ENCODE data around the gene KLK13. TPM values are rescaled to one million over a fixed set of nuclear protein-coding genes. Genes with fewer than 3 reads are reported as not detected.

Gene KLK13
- total RNA-seq, 1 experiment from 2014 or later, result not detected

DNA sequence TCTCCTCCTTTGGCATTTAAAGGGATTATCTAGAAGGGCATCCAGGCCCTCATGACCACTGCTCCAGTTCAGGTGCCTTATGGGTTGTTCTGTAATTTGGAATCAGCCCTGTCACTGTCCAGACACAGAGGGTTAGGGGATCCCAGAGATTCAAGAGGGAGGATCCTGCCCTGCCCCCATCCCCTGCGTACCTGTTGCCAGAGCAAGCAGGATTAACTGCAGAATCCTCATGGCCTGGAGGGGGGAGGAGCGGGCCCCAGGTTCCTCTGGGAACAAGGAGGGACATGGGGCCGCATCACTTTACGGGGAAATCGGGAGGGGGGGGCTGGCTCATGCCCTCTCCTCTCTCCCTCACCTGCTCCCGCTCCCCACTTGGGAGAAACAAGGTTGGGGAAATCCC, 39.5 kb downstream of the KLK13 start:
- no peak overlapping the region for H3K4me3 ChIP-seq (ENCODE audit: low read depth, low read length, poor library complexity, severe bottlenecking)
- H3K27ac ChIP-seq (ENCODE audit: low read depth, low read length, poor library complexity, severe bottlenecking), result no peak overlapping the region
- H3K9me3 ChIP-seq (ENCODE audit: low read depth, low read length, poor library complexity, severe bottlenecking), result no peaks in the 10 kb centered on the region
- intact Hi-C loops (cut with micrococcal nuclease; ENCODE audit: unreplicated experiment), result no loop called here
- DNase-seq (ENCODE audit: low spot score), result no peak
- peaks cover 69% of the 10 kb centered on the region for H3K27me3 ChIP-seq (replicated peaks; ENCODE audit: insufficient read depth, low read depth, low read length, poor library complexity)
- no peaks in the 10 kb centered on the region for H3K36me3 ChIP-seq (ENCODE audit: insufficient read depth, low read length, poor library complexity, severe bottlenecking)
- ChIA-PET POLR2A (ENCODE audit: low non-redundant PET) (interaction anchor here (0.9 kb wide), 1 partner anchor 83 kb away, joined by 6 read pairs; no protein-coding TSS in a partner anchor), CTCF (no interaction called here)
- TF ChIP-seq, protein P1, sequence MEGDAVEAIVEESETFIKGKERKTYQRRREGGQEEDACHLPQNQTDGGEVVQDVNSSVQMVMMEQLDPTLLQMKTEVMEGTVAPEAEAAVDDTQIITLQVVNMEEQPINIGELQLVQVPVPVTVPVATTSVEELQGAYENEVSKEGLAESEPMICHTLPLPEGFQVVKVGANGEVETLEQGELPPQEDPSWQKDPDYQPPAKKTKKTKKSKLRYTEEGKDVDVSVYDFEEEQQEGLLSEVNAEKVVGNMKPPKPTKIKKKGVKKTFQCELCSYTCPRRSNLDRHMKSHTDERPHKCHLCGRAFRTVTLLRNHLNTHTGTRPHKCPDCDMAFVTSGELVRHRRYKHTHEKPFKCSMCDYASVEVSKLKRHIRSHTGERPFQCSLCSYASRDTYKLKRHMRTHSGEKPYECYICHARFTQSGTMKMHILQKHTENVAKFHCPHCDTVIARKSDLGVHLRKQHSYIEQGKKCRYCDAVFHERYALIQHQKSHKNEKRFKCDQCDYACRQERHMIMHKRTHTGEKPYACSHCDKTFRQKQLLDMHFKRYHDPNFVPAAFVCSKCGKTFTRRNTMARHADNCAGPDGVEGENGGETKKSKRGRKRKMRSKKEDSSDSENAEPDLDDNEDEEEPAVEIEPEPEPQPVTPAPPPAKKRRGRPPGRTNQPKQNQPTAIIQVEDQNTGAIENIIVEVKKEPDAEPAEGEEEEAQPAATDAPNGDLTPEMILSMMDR (conservative IDR thresholded peaks at IDR 0.05; ENCODE audit: low read depth, low read length), result no peak
- TF ChIP-seq EZH2 (IDR thresholded peaks at IDR 0.05; ENCODE audit: borderline replicate concordance, low read depth, low read length, poor library complexity, severe bottlenecking), result no peak
- no TSS peak for BruUV-seq (replicated peaks)
- H3K4me1 ChIP-seq (ENCODE audit: insufficient read depth, low read length, poor library complexity, severe bottlenecking), result no peaks in the 10 kb centered on the region

DNA sequence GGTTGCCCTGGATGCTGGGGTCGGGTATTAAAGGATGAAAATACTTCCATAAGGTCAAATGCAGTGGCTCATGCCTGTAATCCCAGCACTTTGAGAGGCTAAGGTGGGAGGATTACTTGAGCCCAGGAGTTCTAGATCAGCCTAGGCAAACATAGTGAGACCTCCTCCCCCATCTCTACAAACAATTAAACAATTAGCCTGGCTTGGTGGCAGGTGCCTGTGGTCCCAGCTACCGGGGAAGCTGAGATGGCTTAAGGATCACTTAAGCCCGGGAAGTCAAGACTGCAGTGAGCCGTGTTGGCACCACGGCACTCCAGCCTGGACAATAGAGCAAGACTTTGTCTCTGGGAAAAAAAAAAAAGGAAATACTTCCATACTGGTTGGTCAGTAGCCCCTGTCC, 40.0 kb downstream of the KLK13 start:
- no peaks in the 10 kb centered on the region for H3K36me3 ChIP-seq (ENCODE audit: insufficient read depth, low read length, poor library complexity, severe bottlenecking)
- H3K4me1 ChIP-seq (ENCODE audit: insufficient read depth, low read length, poor library complexity, severe bottlenecking), result no peaks in the 10 kb centered on the region
- peaks cover 74% of the 10 kb centered on the region for H3K27me3 ChIP-seq (replicated peaks; ENCODE audit: insufficient read depth, low read depth, low read length, poor library complexity)
- H3K9me3 ChIP-seq (ENCODE audit: low read depth, low read length, poor library complexity, severe bottlenecking), result no peaks in the 10 kb centered on the region
- ChIA-PET POLR2A (ENCODE audit: low non-redundant PET) (no interaction called here), CTCF (no interaction called here)
- H3K4me3 ChIP-seq (ENCODE audit: low read depth, low read length, poor library complexity, severe bottlenecking), result no peak overlapping the region
- intact Hi-C loops (cut with micrococcal nuclease; ENCODE audit: unreplicated experiment), result no loop called here
- no peak overlapping the region for H3K27ac ChIP-seq (ENCODE audit: low read depth, low read length, poor library complexity, severe bottlenecking)
- no TSS peak for BruUV-seq (replicated peaks)
- no peak for TF ChIP-seq EZH2 (IDR thresholded peaks at IDR 0.05; ENCODE audit: borderline replicate concordance, low read depth, low read length, poor library complexity, severe bottlenecking)
- TF ChIP-seq, protein P1 (conservative IDR thresholded peaks at IDR 0.05; ENCODE audit: low read depth, low read length), result no peak
- DNase-seq (ENCODE audit: low spot score), result no peak

DNA sequence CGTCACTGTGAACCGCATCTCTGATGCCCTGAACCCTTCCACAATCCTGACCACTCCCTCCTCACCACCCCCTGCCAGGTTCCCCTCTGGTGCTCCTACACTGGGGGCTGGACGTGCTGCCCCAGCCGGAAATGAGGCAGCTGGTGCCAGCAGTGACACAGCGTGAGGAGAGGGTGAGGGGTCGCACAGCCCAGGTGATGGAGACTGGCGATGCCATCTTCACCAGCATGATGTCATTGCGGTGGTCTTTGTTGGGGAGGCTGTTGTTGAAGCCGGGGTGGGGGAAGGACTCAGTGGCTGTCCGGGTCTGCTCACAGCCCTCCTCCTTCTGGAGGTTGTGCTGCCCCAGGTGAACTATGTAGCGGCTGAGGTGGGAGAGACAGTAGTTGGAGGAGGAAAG, 40.9 kb downstream of the KLK13 start:
- intact Hi-C loops (cut with micrococcal nuclease; ENCODE audit: unreplicated experiment), result no loop called here
- POLR2A ChIA-PET (ENCODE audit: low non-redundant PET), result no interaction called here
- Histone ChIP-seq H3K36me3 (ENCODE audit: insufficient read depth, low read length, poor library complexity, severe bottlenecking) (no peaks in the 10 kb centered on the region), H3K9me3 (ENCODE audit: low read depth, low read length, poor library complexity, severe bottlenecking) (no peaks in the 10 kb centered on the region), H3K27me3 (replicated peaks; ENCODE audit: insufficient read depth, low read depth, low read length, poor library complexity) (peaks cover 83% of the 10 kb centered on the region), H3K27ac (ENCODE audit: low read depth, low read length, poor library complexity, severe bottlenecking) (no peak overlapping the region), H3K4me3 (ENCODE audit: low read depth, low read length, poor library complexity, severe bottlenecking) (no peak overlapping the region), H3K4me1 (ENCODE audit: insufficient read depth, low read length, poor library complexity, severe bottlenecking) (no peaks in the 10 kb centered on the region)
- no peak for DNase-seq (ENCODE audit: low spot score)
- TF ChIP-seq EZH2 (IDR thresholded peaks at IDR 0.05; ENCODE audit: borderline replicate concordance, low read depth, low read length, poor library complexity, severe bottlenecking), result no peak
- TF ChIP-seq, protein P1 (conservative IDR thresholded peaks at IDR 0.05; ENCODE audit: low read depth, low read length), result no peak
- no TSS peak for BruUV-seq (replicated peaks)
- CTCF ChIA-PET, result no interaction called here

All from A673 (cell line).